Bronchial epithelial cell (primary cell): ENCODE measurements around the gene TMEM256. TPM values are rescaled to one million over a fixed set of nuclear protein-coding genes. Genes with fewer than 3 reads are reported as not detected.

ENCODE experiments used
- DNase-seq: peaks from one replicate; pipeline ENCODE4 v3.0.0-alpha.2; 2010; ENCODE audit warnings: low read depth
- FAIRE-seq: peaks from 2 replicates; lab custom pipeline; 2011; peaks lifted over from hg19 to GRCh38; lab: Jason Lieb, UNC
- H3K27me3 ChIP-seq: 2 replicates; pipeline ENCODE4 v1.5.1; 2011; ENCODE audit warnings: low read length; ENCODE audit not compliant: control insufficient read depth, insufficient read depth
- H3K36me3 ChIP-seq: 2 replicates; pipeline ENCODE4 v1.5.1; 2011; ENCODE audit warnings: low read length; ENCODE audit not compliant: control insufficient read depth, insufficient read depth
- H3K4me3 ChIP-seq: 2 replicates; pipeline ENCODE4 v1.5.1; 2011; ENCODE audit warnings: mild to moderate bottlenecking, low read depth, low read length, control low read depth
- CTCF ChIP-seq: IDR thresholded peaks from 2 replicates; pipeline ENCODE4 v1.5.1; 2011; ENCODE audit warnings: mild to moderate bottlenecking, moderate library complexity, low read length, control low read depth, inconsistent platforms; ENCODE audit not compliant: insufficient read depth, severe bottlenecking
- total RNA-seq: library from RNA; depleted of rRNA; stranded (reverse); fragments of >200 nt; gene quantifications from 2 replicates; pipeline ENCODE4 v1.2.1, GENCODE V29; 2014

TMEM256 gene
- total RNA-seq, 1 donor from 2014 or later, result 40.3 TPM

- Histone ChIP-seq H3K4me3 (no peak overlapping the region), H3K27me3 (no peaks in the 10 kb centered on the region), H3K36me3 (peaks cover 19% of the 10 kb centered on the region)
- FAIRE-seq, result no peak
- no peak for DNase-seq
- no peak for TF ChIP-seq CTCF
Observed at GRCh38 chr17:7382901-7383300, 21.0 kb downstream of the TMEM256 start.

DNA sequence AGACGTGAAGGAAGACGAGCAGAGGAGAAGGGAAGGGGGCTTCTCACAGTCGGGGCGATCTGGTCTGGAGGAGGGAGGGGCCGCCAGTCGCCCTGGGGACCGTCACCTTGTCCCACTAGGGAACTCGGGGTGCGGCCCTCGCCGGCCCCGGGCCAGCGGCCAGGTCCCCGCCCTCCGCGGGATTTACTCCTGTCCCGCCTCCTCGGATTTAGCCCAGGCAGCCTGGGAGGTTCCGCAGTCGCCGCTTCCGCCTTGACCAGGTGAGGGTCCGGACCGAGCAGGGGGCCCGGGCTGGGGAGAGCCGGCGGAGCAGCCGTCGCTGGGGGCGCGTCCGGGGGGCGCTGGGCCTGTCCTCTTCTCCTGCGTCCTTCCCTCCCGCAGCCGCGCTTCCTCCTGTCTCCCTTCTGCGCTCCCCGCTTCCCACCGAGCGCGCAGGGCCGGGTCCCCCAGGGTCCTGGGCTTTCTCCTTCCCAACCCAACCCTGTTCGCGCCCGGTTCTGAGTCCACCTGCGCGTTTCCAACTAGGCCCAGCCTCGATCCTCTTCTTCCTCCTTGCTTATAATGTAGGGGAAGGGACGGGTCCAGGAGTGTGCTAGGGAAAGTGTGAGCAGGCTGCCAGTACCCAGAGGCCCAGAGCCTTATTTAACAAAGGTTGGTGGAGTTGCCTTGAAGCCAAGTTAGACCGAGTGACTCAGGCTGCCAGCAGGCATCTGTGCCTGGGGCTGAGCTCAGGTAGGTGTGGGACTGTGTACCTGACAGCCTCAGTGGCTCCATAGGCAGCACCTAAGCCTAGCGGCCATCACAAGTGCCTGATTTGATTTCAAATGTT, 22.8 kb downstream of the TMEM256 start, which contains the start of gene TNK1:
TSS of gene TNK1 (plus strand) at position 235 of the 829 bp plus-strand sequence. CDS start 1,838 bp downstream, outside the sequence.
- peak within 1 kb of the TSS; percentile 82 for H3K4me3 ChIP-seq
- DNase-seq, result peak; percentile 62
- H3K36me3 ChIP-seq, result peaks cover 12% of the 10 kb centered on the region
- no peaks in the 10 kb centered on the region for H3K27me3 ChIP-seq
- no peak for TF ChIP-seq CTCF
- FAIRE-seq, result peak; percentile 58

DNA sequence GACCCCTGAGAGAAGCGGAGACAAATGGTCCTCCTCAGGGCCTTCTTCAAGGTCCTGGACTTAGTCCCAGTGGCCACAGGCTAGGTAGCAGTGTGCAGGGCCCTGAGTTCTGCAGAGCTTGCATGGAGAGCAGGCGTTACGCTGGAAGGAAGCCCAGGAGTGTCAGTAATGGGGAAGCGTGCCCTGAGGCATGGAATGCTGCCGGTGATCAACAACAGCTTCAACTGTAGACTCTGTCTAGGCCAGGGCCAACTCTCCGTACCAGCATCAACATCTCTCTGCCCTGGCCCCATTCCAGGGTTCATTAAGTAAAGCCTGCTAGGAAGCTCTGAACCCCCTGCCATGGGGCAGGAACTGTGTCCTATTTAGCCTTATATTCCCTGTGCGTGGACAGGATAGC, 23.6 kb downstream of the TMEM256 start:
- no peak for TF ChIP-seq CTCF
- DNase-seq (no peak), FAIRE-seq (peak; percentile 92)
- Histone ChIP-seq H3K27me3 (no peaks in the 10 kb centered on the region), H3K36me3 (peaks cover 12% of the 10 kb centered on the region), H3K4me3 (peak overlapping the region; percentile 82)

DNA sequence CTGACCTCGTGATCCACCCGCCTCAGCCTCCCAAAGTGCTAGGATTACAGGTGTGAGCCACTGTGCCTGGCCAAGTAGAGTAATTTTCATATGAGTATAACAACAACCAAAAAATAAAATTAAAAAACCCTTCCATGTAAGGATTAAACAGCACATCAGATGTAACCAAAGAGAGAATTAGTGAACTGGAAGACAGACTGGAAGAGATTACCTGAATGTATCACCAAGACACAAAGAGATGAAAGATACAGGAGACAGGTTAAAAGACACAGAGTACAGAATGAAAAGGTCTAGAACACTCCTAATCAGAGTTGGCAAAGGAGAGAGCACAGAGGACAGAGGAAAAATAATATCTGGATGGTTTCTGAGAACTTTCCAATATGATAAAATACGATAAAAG, 24.8 kb downstream of the TMEM256 start:
- FAIRE-seq (no peak), DNase-seq (no peak)
- H3K27me3 ChIP-seq, result no peaks in the 10 kb centered on the region
- H3K36me3 ChIP-seq, result peaks cover 11% of the 10 kb centered on the region
- H3K4me3 ChIP-seq, result no peak overlapping the region
- no peak for TF ChIP-seq CTCF

DNA sequence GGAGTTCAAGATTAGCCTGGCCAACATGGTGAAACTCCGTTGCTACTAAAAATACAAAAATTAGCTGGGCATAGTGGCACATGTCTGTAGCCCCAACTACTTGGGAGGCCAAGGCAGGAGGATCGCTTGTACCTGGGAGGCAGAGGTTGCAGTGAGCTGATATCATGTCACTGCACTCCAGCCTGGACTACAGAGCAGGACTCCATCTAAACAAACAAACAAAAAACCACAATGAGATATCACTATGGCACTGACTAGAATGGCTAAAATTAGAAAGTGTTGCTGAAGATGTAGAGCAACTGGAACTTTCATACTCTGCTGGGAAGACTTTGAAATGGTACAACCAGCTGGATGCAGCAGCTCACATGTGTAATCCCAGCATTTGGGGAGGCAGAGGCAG, 29.5 kb downstream of the TMEM256 start:
- no peaks in the 10 kb centered on the region for H3K36me3 ChIP-seq
- no peaks in the 10 kb centered on the region for H3K27me3 ChIP-seq
- FAIRE-seq, result peak; percentile 28
- no peak for TF ChIP-seq CTCF
- no peak overlapping the region for H3K4me3 ChIP-seq
- no peak for DNase-seq
